H1 (cell line): ENCODE data around the gene AIM2.

Experiments
- CBX8 ChIP-seq: fragments of 300-800, 300-1000 bp; sonication (generic); IDR thresholded peaks from 2 replicates; pipeline ENCODE4 v1.7.1; 2016; ENCODE audit warnings: low read depth, low read length, borderline replicate concordance
- CEBPB ChIP-seq: IDR thresholded peaks from 2 replicates; pipeline ENCODE4 v1.6.1; 2012; ENCODE audit warnings: low read depth, low read length
- EP300 ChIP-seq, 2 experiments: IDR thresholded peaks; 1 replicate in 1 of 2; 2 replicates in 1 of 2; pipeline ENCODE4 v1.6.1; 2011 to 2012; ENCODE audit warnings: low read depth in 2 of 2, low read length in 2 of 2, mild to moderate bottlenecking in 2 of 2, borderline replicate concordance in 1 of 2, inconsistent platforms in 1 of 2, moderate library complexity in 1 of 2
- POLR2A ChIP-seq, 2 experiments: IDR thresholded peaks; 1 replicate in 1 of 2; 2 replicates in 1 of 2; pipeline ENCODE4 v1.6.1; 2011; ENCODE audit warnings: low read depth in 2 of 2, low read length in 2 of 2, mild to moderate bottlenecking in 2 of 2; ENCODE audit errors: control extremely low read depth in 1 of 2
- POLR2AphosphoS5 ChIP-seq: IDR thresholded peaks from 2 replicates; pipeline ENCODE4 v1.6.1; 2011; ENCODE audit warnings: low read depth, low read length
- YY1 ChIP-seq: IDR thresholded peaks from 2 replicates; pipeline ENCODE4 v1.6.1; 2011; ENCODE audit warnings: low read depth, mild to moderate bottlenecking, low read length
- TF ChIP-seq, protein P1 (sequence below), 3 experiments: IDR thresholded peaks; 1 replicate in 2 of 3; 2 replicates in 1 of 3; pipeline versions ENCODE4 v1.5.1 to v1.6.1; 2011; ENCODE audit warnings: low read length in 3 of 3, mild to moderate bottlenecking in 3 of 3, inconsistent platforms in 2 of 3, low read depth in 1 of 3, moderate library complexity in 1 of 3; ENCODE audit not compliant: insufficient read depth in 1 of 3; ENCODE audit errors: control extremely low read depth in 1 of 3
- TF ChIP-seq, protein P2 (sequence below): IDR thresholded peaks from 2 replicates; pipeline ENCODE4 v1.6.1; 2012; ENCODE audit warnings: low read length, inconsistent platforms
- TF ChIP-seq, protein P3 (sequence below): IDR thresholded peaks from 2 replicates; pipeline ENCODE4 v1.6.1; 2011; ENCODE audit warnings: low read depth, mild to moderate bottlenecking, low read length; ENCODE audit not compliant: insufficient read depth
- TF ChIP-seq, protein P4 (sequence below): IDR thresholded peaks from 2 replicates; pipeline ENCODE4 v1.6.1; 2012; ENCODE audit warnings: inconsistent platforms

DNA sequence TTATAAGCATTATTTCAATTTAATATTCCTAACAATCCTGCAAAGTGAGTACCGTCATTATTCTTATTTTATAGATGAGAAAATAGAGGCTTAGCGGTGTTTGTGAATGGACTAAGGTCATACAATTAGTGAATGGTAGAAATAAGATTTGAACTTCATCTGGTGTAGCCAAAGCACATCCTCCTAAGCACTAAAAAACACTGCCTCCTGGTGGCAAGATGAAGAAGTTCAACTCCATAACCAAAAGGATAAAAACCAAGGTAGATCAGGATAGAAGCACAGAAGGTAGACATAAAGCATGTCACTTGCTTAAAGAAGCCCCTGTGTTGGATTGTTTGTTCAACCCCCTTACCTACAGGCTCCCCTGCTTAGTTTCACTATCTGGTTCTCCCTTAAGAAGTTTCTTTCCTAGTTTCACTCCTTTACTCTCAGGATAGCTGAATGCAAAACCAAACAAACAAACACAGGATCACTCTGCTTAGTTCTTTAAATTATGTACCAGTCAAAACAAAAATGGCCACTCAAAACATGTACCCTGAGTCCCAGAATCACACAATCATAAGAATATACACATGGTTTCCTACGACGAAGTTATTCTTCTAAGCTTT lies 12.7 kb upstream of the AIM2 start:
- TF ChIP-seq POLR2AphosphoS5 (no peak), POLR2A (IDR thresholded peaks at IDR 0.05; ENCODE audit: control extremely low read depth in 1 of 2, low read depth in 2 of 2, low read length in 2 of 2) (no peak), EP300 (IDR thresholded peaks at IDR 0.05; ENCODE audit: borderline replicate concordance in 1 of 2, low read depth in 2 of 2, low read length in 2 of 2) (no peak), YY1 (no peak), CEBPB (no peak), CBX8 (no peak)
- TF ChIP-seq, protein P1, sequence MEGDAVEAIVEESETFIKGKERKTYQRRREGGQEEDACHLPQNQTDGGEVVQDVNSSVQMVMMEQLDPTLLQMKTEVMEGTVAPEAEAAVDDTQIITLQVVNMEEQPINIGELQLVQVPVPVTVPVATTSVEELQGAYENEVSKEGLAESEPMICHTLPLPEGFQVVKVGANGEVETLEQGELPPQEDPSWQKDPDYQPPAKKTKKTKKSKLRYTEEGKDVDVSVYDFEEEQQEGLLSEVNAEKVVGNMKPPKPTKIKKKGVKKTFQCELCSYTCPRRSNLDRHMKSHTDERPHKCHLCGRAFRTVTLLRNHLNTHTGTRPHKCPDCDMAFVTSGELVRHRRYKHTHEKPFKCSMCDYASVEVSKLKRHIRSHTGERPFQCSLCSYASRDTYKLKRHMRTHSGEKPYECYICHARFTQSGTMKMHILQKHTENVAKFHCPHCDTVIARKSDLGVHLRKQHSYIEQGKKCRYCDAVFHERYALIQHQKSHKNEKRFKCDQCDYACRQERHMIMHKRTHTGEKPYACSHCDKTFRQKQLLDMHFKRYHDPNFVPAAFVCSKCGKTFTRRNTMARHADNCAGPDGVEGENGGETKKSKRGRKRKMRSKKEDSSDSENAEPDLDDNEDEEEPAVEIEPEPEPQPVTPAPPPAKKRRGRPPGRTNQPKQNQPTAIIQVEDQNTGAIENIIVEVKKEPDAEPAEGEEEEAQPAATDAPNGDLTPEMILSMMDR (IDR thresholded peaks at IDR 0.05; ENCODE audit: control extremely low read depth in 1 of 3, insufficient read depth in 1 of 3, low read depth in 1 of 3, low read length in 3 of 3), result peak in 2 of 3 experiments; percentile 46 to 74; a peak in 3 of 4 replicates
- TF ChIP-seq, protein P2, sequence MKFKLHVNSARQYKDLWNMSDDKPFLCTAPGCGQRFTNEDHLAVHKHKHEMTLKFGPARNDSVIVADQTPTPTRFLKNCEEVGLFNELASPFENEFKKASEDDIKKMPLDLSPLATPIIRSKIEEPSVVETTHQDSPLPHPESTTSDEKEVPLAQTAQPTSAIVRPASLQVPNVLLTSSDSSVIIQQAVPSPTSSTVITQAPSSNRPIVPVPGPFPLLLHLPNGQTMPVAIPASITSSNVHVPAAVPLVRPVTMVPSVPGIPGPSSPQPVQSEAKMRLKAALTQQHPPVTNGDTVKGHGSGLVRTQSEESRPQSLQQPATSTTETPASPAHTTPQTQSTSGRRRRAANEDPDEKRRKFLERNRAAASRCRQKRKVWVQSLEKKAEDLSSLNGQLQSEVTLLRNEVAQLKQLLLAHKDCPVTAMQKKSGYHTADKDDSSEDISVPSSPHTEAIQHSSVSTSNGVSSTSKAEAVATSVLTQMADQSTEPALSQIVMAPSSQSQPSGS, result no peak
- TF ChIP-seq, protein P3, sequence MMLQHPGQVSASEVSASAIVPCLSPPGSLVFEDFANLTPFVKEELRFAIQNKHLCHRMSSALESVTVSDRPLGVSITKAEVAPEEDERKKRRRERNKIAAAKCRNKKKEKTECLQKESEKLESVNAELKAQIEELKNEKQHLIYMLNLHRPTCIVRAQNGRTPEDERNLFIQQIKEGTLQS, result no peak
- TF ChIP-seq, protein P4, sequence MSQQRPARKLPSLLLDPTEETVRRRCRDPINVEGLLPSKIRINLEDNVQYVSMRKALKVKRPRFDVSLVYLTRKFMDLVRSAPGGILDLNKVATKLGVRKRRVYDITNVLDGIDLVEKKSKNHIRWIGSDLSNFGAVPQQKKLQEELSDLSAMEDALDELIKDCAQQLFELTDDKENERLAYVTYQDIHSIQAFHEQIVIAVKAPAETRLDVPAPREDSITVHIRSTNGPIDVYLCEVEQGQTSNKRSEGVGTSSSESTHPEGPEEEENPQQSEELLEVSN, result no peak
